ENCODE measurements around the gene SPINK13. TPM values are rescaled to one million over a fixed set of nuclear protein-coding genes. Genes with fewer than 3 reads are reported as not detected.
"Not testable (repeated sequence)": the region's sequence is repeated elsewhere in the genome, so short reads cannot be mapped to it uniquely, and the experiment has no call there.

SPINK13 gene
- total RNA-seq, 1 donor from 2014 or later = not detected

- no peak for DNase-seq (ENCODE audit: low spot score)
Measured at GRCh38 chr5:148312153-148312552, 43.6 kb downstream of the SPINK13 start, which contains the start of gene SPINK7. Gene SPINK7, plus strand, starts transcription at chr5:148312423. Its CDS starts 61 bp downstream, at chr5:148312484.

DNA sequence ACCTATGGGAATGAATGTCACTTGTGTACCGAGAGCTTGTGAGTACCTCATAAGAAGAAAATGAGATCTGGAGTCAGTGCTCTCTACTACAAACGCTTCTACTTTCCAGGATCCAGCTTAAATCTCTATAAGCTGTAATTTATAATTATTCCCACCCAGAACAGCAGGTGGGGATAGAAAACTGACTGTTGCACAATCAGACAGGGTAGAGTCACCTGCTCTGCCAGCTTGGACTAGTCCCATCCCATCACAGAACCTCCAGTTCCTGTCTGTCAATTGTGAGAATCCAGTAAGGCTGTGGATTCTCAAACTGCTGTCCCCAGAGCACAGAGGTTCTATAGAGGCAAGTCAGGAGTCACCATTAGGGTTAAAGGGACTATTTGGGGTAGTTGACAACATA is 45.6 kb downstream of the SPINK13 start:
- no peak for DNase-seq (ENCODE audit: low spot score)

DNA sequence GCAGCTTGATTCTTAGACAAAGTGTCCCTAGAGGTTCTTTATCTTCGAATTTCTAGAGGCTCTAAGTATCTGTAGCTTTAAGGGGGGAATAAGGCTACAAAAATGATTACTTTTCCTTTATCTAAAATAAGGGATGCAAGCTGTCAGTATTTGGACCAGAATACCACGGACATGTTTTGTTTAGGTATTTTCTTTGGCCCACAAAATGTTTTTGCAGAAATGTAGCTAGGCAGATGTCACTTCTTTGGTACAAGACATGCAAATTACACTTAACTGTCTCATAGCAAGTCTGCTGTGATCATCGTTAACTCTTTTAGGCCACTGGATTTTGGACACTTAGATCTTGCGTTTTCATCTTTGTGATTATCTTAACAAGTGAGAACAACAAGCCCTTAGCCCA is 46.1 kb downstream of the SPINK13 start:
- no peak for DNase-seq (ENCODE audit: low spot score)

DNA sequence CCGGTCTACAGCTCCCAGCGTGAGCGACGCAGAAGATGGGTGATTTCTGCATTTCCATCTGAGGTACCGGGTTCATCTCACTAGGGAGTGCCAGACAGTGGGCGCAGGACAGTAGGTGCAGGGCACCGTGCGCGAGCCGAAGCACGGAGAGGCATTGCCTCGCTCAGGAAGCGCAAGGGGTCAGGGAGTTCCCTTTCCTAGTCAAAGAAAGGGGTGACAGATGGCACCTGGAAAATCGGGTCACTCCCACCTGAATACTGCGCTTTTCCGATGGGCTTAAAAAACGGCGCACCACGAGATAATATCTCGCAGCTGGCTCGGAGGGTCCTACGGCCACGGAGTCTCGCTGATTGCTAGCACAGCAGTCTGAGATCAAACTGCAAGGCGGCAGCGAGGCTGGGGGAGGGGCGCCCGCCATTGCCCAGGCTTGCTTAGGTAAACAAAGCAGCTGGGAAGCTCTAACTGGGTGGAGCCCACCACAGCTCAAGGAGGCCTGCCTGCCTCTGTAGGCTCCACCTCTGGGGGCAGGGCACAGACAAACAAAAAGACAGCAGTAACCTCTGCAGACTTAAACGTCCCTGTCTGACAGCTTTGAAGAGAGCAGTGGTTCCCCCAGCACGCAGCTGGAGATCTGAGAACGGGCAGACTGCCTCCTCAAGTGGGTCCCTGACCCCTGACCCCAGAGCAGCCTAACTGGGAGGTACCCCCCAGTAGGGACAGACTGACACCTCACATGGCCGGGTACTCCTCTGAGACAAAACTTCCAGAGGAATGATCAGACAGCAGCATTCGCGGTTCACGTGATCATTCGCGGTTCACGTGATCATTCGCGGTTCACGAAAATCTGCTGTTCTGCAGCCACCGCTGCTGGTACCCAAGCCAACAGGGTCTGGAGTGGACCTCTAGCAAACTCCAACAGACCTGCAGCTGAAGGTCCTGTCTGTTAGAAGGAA is 51.7 kb downstream of the SPINK13 start:
- not testable (repeated sequence) for DNase-seq (ENCODE audit: low spot score)

- DNase-seq (ENCODE audit: low spot score) = no peak
Measured at GRCh38 chr5:148333262-148333849, 64.8 kb downstream of the SPINK13 start.

- no peak for DNase-seq (ENCODE audit: low spot score)
Measured at GRCh38 chr5:148335259-148335658, 66.7 kb downstream of the SPINK13 start, which contains the start of gene SPINK9. Gene SPINK9, plus strand, starts transcription at chr5:148335559. Its CDS starts 55 bp downstream, at chr5:148335614.

Other genes starting within 250 kb of the SPINK13 start
- gene SPINK5, start 204.8 kb upstream of the SPINK13 start, total RNA-seq = 3.2 TPM
- gene SPINK14, start 100.2 kb upstream of the SPINK13 start, total RNA-seq = not detected
- not detected for gene SPINK6, start 65.8 kb upstream of the SPINK13 start, total RNA-seq
- gene MARCOL, start 30.3 kb upstream of the SPINK13 start, total RNA-seq = not detected
- gene SPINK7, start 43.6 kb downstream of the SPINK13 start, total RNA-seq = not detected
- gene SPINK9, start 66.8 kb downstream of the SPINK13 start, total RNA-seq = not detected
- 94.8 TPM for gene FBXO38, start 115.2 kb downstream of the SPINK13 start, total RNA-seq